GM12878 (cell line): ENCODE data around the gene CACNG4. TPM values are rescaled to one million over a fixed set of nuclear protein-coding genes. Genes with fewer than 3 reads are reported as not detected.

Source experiments
- ASH2L ChIP-seq: fragments of 300-600, 200-600 bp; sonication (generic); IDR thresholded peaks from 2 replicates; pipeline ENCODE4 v1.6.1; 2017; ENCODE audit warnings: low read depth, mild to moderate bottlenecking, borderline replicate concordance
- BCL3 ChIP-seq: IDR thresholded peaks from 2 replicates; pipeline ENCODE4 v1.6.1; 2011; ENCODE audit warnings: borderline replicate concordance, low read depth, mild to moderate bottlenecking, moderate library complexity, low read length; ENCODE audit not compliant: insufficient read depth, poor library complexity, severe bottlenecking
- CBFB ChIP-seq: IDR thresholded peaks from 2 replicates; pipeline ENCODE4 v1.6.1; 2016; ENCODE audit warnings: antibody characterized with exemption, low read depth
- CBX5 ChIP-seq: sonication (generic); IDR thresholded peaks from 2 replicates; pipeline ENCODE4 v1.6.1; 2016; ENCODE audit warnings: low read depth, moderate library complexity, mild to moderate bottlenecking, inconsistent platforms
- NRF1 ChIP-seq: conservative IDR thresholded peaks from 2 replicates; pipeline ENCODE4 v1.6.1; 2011; ENCODE audit warnings: mild to moderate bottlenecking, low read depth, low read length, improper control_type of control experiment
- POLR2A ChIP-seq: IDR thresholded peaks from 2 replicates; pipeline ENCODE4 v1.6.1; 2011; ENCODE audit warnings: low read depth, mild to moderate bottlenecking, low read length
- RBBP5 ChIP-seq: fragments of 200-600 bp; sonication (generic); conservative IDR thresholded peaks from 2 replicates; pipeline ENCODE4 v1.6.1; 2016
- REST ChIP-seq: IDR thresholded peaks from 2 replicates; pipeline ENCODE4 v1.6.1; 2012; ENCODE audit warnings: mild to moderate bottlenecking, low read depth, low read length
- RFX5 ChIP-seq: IDR thresholded peaks from 2 replicates; pipeline ENCODE4 v1.6.1; 2011; ENCODE audit warnings: low read depth, low read length, improper control_type of control experiment
- SIX5 ChIP-seq: IDR thresholded peaks from 2 replicates; pipeline ENCODE4 v1.6.1; 2011; ENCODE audit warnings: mild to moderate bottlenecking, low read depth, low read length, moderate library complexity; ENCODE audit not compliant: severe bottlenecking
- SP1 ChIP-seq: IDR thresholded peaks from one replicate; pipeline ENCODE4 v1.6.1; 2011; ENCODE audit warnings: low read depth, low read length
- TAF1 ChIP-seq: IDR thresholded peaks from 2 replicates; pipeline ENCODE4 v1.6.1; 2011; ENCODE audit warnings: mild to moderate bottlenecking, low read depth, low read length, borderline replicate concordance
- TCF12 ChIP-seq: IDR thresholded peaks from 2 replicates; pipeline ENCODE4 v1.6.1; 2011; ENCODE audit warnings: low read depth, mild to moderate bottlenecking, low read length
- polyA plus RNA-seq, 11 experiments: library from polyadenylated mRNA; depleted of rRNA in 4 of 11; unstranded in 6 of 11; stranded (reverse) in 5 of 11; fragments of >200 nt; fragmentation: Nextera tagmentation in 4 of 11; fragmentation: Illumina TruSeq in 1 of 11; extraction: Ambion mirVana in 4 of 11; extraction: Trizol in 1 of 11; gene quantifications; 1 replicate in 1 of 11; 2 replicates in 10 of 11; pipeline versions ENCODE4 v1.2.1 to v1.2.3, GENCODE V29; 2011 to 2016; ENCODE audit warnings: inconsistent platforms in 2 of 11, missing spikeins in 2 of 11, low read depth in 1 of 11
- total RNA-seq, 4 experiments: library from RNA; depleted of rRNA in 3 of 4; stranded (reverse); fragments of >200 nt in 3 of 4; fragmentation: Illumina TruSeq in 1 of 4; extraction: Trizol in 1 of 4; gene quantifications; 2 replicates each; pipeline versions ENCODE4 v1.2.1 to v1.2.3, GENCODE V29; 2013 to 2021

Gene CACNG4
- total and polyA plus RNA-seq, 10 of the 15 experiments (the other 5 are each of a cell fraction or from before 2014, with no cell fraction given) = 0.08 TPM; not detected in 8

DNA sequence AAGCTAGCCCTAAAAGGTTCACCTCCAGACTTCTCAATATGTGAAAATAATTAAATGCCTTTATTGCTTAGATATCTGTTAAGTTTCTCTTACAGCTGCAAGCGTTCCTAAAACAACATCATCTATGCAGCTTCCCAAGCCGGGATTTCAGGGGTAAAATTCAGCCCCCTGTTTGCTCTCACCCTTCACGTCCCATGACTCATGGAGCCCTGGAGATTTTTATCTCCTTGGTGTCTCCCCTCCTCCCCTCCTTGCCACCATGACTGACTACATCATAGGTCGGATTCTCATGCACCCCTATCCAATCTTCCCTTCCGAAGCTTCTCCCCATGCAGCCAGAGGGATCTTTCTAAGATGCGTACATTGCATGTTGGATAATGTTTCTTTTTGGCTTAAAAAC lies 21.0 kb upstream of the CACNG4 start (continued):
- no peak for TF ChIP-seq BCL3
- TF ChIP-seq REST = no peak
- no peak for TF ChIP-seq CBX5
- no peak for TF ChIP-seq RFX5
- no peak for TF ChIP-seq ASH2L
- no peak for TF ChIP-seq SP1
- no peak for TF ChIP-seq TAF1
- no peak for TF ChIP-seq TCF12
- no peak for TF ChIP-seq SIX5
- no peak for TF ChIP-seq NRF1
- no peak for TF ChIP-seq POLR2A
- no peak for TF ChIP-seq RBBP5
- TF ChIP-seq CBFB = no peak
